ENCODE measurements around the gene ZNF805. TPM values are rescaled to one million over a fixed set of nuclear protein-coding genes. Genes with fewer than 3 reads are reported as not detected.

ZNF805 gene
- total RNA-seq, 2 experiments from 2014 or later, result 7.6 to 7.8 TPM

DNA sequence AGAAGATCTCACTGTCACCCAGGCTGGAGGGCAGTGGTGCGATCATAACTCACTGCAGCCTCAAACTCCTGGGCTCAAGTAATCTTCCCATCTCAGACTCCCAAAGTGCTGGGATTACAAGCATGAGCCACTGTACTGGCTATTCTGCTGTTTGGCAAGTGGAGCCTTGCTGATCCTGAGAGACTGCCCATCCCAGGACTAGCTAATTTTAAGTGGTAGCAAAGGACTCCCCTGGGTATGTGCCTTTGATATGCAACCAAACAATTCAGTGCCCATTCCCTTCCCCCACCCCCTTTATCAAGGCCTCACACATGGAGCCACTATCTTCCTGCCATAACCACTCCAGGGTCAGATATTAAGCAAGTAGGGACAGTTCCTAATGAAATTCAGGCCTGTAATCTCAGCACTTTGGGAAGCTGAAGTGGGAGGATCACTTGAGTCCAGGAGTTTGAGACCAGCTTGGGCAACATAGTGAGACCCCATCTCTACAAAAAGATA is 22.9 kb downstream of the ZNF805 start:
- DNase-seq (no peak), ATAC-seq (no peak)
- H3K4me1 Mint-ChIP-seq (ENCODE audit: low read depth), result no peaks in the 10 kb centered on the region
- TF ChIP-seq, protein P1, sequence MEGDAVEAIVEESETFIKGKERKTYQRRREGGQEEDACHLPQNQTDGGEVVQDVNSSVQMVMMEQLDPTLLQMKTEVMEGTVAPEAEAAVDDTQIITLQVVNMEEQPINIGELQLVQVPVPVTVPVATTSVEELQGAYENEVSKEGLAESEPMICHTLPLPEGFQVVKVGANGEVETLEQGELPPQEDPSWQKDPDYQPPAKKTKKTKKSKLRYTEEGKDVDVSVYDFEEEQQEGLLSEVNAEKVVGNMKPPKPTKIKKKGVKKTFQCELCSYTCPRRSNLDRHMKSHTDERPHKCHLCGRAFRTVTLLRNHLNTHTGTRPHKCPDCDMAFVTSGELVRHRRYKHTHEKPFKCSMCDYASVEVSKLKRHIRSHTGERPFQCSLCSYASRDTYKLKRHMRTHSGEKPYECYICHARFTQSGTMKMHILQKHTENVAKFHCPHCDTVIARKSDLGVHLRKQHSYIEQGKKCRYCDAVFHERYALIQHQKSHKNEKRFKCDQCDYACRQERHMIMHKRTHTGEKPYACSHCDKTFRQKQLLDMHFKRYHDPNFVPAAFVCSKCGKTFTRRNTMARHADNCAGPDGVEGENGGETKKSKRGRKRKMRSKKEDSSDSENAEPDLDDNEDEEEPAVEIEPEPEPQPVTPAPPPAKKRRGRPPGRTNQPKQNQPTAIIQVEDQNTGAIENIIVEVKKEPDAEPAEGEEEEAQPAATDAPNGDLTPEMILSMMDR (IDR thresholded peaks at IDR 0.05), result no peak
- intact Hi-C loops (cut with micrococcal nuclease), result no loop called here
- H3K9me3 Mint-ChIP-seq, result peaks cover 19% of the 10 kb centered on the region
- H3K27ac Mint-ChIP-seq, result no peak overlapping the region
- ChIA-PET CTCF (no interaction called here), POLR2A (interaction anchor here (0.6 to 1.4 kb wide), 2 partner anchors 11 to 12 kb away, joined by 3 read pairs; no protein-coding TSS in a partner anchor)
- H3K36me3 Mint-ChIP-seq (ENCODE audit: low read depth), result peaks cover 54% of the 10 kb centered on the region
- no peaks in the 10 kb centered on the region for H3K27me3 Mint-ChIP-seq
- H3K4me3 Mint-ChIP-seq, result no peak overlapping the region

DNA sequence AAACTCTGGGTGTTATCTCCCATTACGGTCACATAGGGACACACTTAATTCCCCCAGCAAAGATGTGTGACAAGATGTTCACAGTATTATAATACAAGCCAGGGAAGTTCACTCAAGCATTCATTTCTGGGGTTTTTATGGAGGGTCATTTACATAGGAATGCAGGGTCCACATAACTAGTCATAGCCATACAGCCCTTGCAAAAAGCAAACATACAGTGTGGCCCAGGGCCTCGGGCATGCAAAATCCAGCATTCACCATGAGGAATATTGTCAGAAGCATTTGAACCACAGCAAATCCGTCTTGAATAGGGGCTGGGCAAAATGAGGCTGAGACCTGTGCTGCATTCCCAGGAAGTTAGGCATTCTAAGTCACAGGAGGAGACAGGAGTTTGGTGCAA is 26.9 kb downstream of the ZNF805 start:
- ChIA-PET CTCF (interaction anchor here (0.8 kb wide), 1 partner anchor 21 kb away, joined by 3 read pairs; no protein-coding TSS in a partner anchor), POLR2A (no interaction called here)
- ATAC-seq, result no peak
- Mint-ChIP-seq H3K4me1 (ENCODE audit: low read depth) (peaks cover 10% of the 10 kb centered on the region), H3K9me3 (peaks cover 7% of the 10 kb centered on the region), H3K27ac (no peak overlapping the region), H3K4me3 (no peak overlapping the region), H3K27me3 (no peaks in the 10 kb centered on the region), H3K36me3 (ENCODE audit: low read depth) (peaks cover 37% of the 10 kb centered on the region)
- DNase-seq, result no peak
- TF ChIP-seq, protein P1 (IDR thresholded peaks at IDR 0.05), result no peak
- intact Hi-C loops (cut with micrococcal nuclease), result no loop called here

DNA sequence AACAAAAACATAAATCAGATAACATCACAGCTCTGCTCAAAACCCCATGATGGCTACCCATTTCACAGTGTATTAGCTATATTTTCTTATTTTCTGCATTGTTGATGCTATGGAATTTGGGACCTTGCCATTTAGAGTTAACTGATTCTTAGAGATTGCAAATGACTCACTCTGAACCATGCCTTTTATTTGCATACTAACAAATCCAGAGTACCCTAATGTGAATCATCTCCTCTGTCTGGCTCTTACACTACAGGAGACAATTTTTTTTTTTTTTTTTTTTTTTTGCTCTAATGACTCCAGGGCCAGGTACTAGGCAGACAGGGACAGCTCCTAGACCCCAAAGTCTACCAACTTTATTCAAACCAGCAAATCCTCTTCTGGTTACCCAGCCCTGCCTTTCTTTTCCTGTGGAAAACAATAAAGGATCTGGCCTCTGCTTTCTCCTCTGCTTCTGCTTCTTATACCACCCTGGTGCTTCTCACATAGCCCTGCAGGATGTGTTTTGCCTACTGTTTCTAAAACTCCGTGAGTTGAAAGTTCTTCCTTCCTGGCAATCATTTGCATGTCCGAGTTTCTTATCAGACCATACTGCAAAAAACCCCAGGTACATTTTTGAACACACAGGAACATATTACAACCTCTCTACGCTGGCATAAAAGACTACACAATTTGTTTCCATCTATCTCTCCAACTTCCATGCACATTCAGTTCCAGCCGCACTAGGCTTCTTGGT is 29.3 kb downstream of the ZNF805 start:
- ChIA-PET CTCF (no interaction called here), POLR2A (no interaction called here)
- H3K27me3 Mint-ChIP-seq, result no peaks in the 10 kb centered on the region
- H3K9me3 Mint-ChIP-seq, result peaks cover 9% of the 10 kb centered on the region
- H3K4me1 Mint-ChIP-seq (ENCODE audit: low read depth), result peaks cover 17% of the 10 kb centered on the region
- peak overlapping the region; percentile 76 for H3K27ac Mint-ChIP-seq
- peaks cover 50% of the 10 kb centered on the region for H3K36me3 Mint-ChIP-seq (ENCODE audit: low read depth)
- ATAC-seq (peak; percentile 85), DNase-seq (no peak)
- no peak overlapping the region for H3K4me3 Mint-ChIP-seq
- intact Hi-C loops (cut with micrococcal nuclease), result no loop called here
- TF ChIP-seq, protein P1 (IDR thresholded peaks at IDR 0.05), result no peak

DNA sequence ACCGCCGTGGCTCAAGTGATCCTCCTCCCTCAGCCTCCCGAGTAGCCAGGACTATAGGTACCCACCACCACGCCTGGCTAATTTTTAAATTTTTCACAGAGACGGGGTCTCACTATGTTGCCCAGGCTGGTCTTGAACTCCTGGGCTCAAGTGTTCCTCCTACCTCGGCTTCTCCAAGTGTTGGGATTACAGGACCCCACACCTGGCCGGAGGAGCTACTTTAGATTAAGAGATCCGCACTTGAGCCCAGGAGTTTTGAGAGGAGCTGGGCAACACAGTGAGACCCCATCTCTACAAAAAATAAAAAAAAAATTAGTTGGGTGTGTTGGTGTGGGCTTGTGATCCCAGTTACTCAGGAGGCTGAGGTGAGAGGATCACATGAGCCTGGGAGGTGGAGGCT is 30.8 kb downstream of the ZNF805 start:
- Mint-ChIP-seq H3K27ac (no peak overlapping the region), H3K27me3 (no peaks in the 10 kb centered on the region), H3K9me3 (peaks cover 7% of the 10 kb centered on the region), H3K4me1 (ENCODE audit: low read depth) (peaks cover 18% of the 10 kb centered on the region), H3K4me3 (no peak overlapping the region), H3K36me3 (ENCODE audit: low read depth) (peaks cover 53% of the 10 kb centered on the region)
- ChIA-PET POLR2A (interaction anchor here (1.3 kb wide), 1 partner anchor 30 kb away, joined by 5 read pairs; the partner anchor contains the start of gene ZNF805), CTCF (no interaction called here)
- intact Hi-C loops (cut with micrococcal nuclease), result no loop called here
- DNase-seq (no peak), ATAC-seq (no peak)
- TF ChIP-seq, protein P1 (IDR thresholded peaks at IDR 0.05), result no peak

DNA sequence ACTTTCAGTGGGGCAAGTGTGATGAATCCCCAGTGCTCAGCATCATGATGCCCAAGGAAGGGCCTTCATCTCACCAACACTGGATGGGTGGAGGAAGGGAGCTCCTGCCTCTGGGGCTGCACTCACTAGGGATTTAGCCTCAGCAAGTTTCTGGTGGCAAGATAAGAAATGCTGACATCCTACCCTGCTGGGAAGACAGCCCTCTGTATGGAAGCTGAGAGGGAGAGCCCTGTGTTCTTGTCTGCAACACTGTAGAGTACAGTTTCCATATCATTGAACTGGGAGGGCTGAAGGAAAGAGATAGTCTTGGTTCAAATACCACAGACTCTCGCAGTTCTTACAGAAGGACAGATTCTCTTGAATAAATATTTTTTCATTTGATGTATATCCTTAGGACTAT is 32.6 kb downstream of the ZNF805 start:
- intact Hi-C loops (cut with micrococcal nuclease), result no loop called here
- H3K9me3 Mint-ChIP-seq, result peaks cover 6% of the 10 kb centered on the region
- TF ChIP-seq, protein P1 (IDR thresholded peaks at IDR 0.05), result no peak
- no peak overlapping the region for H3K27ac Mint-ChIP-seq
- no peak overlapping the region for H3K4me3 Mint-ChIP-seq
- H3K36me3 Mint-ChIP-seq (ENCODE audit: low read depth), result peaks cover 47% of the 10 kb centered on the region
- H3K27me3 Mint-ChIP-seq, result no peaks in the 10 kb centered on the region
- no peak for ATAC-seq
- ChIA-PET CTCF (no interaction called here), POLR2A (interaction anchor here (1.9 kb wide), 1 partner anchor 49 kb away, joined by 5 read pairs; no protein-coding TSS in a partner anchor)
- H3K4me1 Mint-ChIP-seq (ENCODE audit: low read depth), result peaks cover 18% of the 10 kb centered on the region
- no peak for DNase-seq

Measured in activated CD8-positive, alpha-beta T cell treated with anti-CD3 and anti-CD28 coated beads for 36 hours (primary cell).